DOHH2 (cell line): ENCODE results near the gene CNTNAP2.

Experiments used
- H3F3A ChIP-seq: fragments of 200-600 bp; sonication (generic), shearing (Covaris generic); 2 replicates; pipeline ENCODE4 v1.6.0; 2016; ENCODE audit warnings: antibody characterized with exemption, mild to moderate bottlenecking; ENCODE audit not compliant: control insufficient read depth, insufficient read depth
- H3K27ac ChIP-seq: fragments of 200-600 bp; sonication (generic); 2 replicates; pipeline ENCODE4 v1.5.1; 2014; ENCODE audit warnings: low read depth, mild to moderate bottlenecking, low read length, moderate library complexity
- H3K27me3 ChIP-seq: fragments of 200-600 bp; sonication (generic); 2 replicates; pipeline ENCODE4 v1.6.1; 2014; ENCODE audit warnings: mild to moderate bottlenecking, low read length, mixed read lengths; ENCODE audit not compliant: control insufficient read depth
- H3K36me3 ChIP-seq: fragments of 200-600 bp; sonication (generic); 2 replicates; pipeline ENCODE4 v1.6.1; 2014; ENCODE audit warnings: mild to moderate bottlenecking, low read length, moderate library complexity, mixed read lengths; ENCODE audit not compliant: control insufficient read depth
- H3K4me1 ChIP-seq: fragments of 200-600 bp; sonication (generic); 2 replicates; pipeline ENCODE4 v1.6.1; 2014; ENCODE audit warnings: mild to moderate bottlenecking, low read length, mixed read lengths; ENCODE audit not compliant: control insufficient read depth
- H3K4me2 ChIP-seq: fragments of 200-600 bp; sonication (generic); 2 replicates; pipeline ENCODE4 v1.6.0; 2014; ENCODE audit warnings: mild to moderate bottlenecking, low read length, moderate library complexity
- H3K4me3 ChIP-seq: fragments of 200-600 bp; sonication (generic); 2 replicates; pipeline ENCODE4 v1.5.1; 2014; ENCODE audit warnings: mild to moderate bottlenecking, low read length, mixed read lengths
- H3K79me2 ChIP-seq: fragments of 200-600 bp; sonication (generic); 2 replicates; pipeline ENCODE4 v1.6.1; 2014; ENCODE audit warnings: mild to moderate bottlenecking, low read length, mixed read lengths; ENCODE audit not compliant: control insufficient read depth
- H3K9me2 ChIP-seq: fragments of 200-600 bp; sonication (generic); replicated peaks from 2 replicates; pipeline ENCODE4 v1.6.1; 2014; ENCODE audit warnings: mild to moderate bottlenecking, low read length, mixed read lengths; ENCODE audit not compliant: control insufficient read depth
- H3K9me3 ChIP-seq: fragments of 200-600 bp; sonication (generic); 2 replicates; pipeline ENCODE4 v1.6.1; 2014; ENCODE audit warnings: antibody characterized with exemption, low read length, mixed read lengths; ENCODE audit not compliant: control insufficient read depth, insufficient read depth
- H4K20me1 ChIP-seq: fragments of 200-600 bp; sonication (generic); 2 replicates; pipeline ENCODE4 v1.6.0; 2014; ENCODE audit warnings: low read depth, mild to moderate bottlenecking, antibody characterized with exemption, low read length, moderate library complexity; ENCODE audit not compliant: control insufficient read depth, insufficient read depth
- CTCF ChIP-seq: fragments of 200-600 bp; sonication (generic); IDR thresholded peaks from one replicate; pipeline ENCODE4 v1.5.1; 2014; ENCODE audit warnings: antibody characterized with exemption, mild to moderate bottlenecking, low read depth, low read length; ENCODE audit not compliant: poor library complexity, severe bottlenecking
- EZH2phosphoT487 ChIP-seq: fragments of 200-600 bp; sonication (generic); IDR thresholded peaks from 2 replicates; pipeline ENCODE4 v1.6.1; 2017; ENCODE audit warnings: borderline replicate concordance, mild to moderate bottlenecking, antibody characterized with exemption, low read length, moderate library complexity, mixed read lengths

Gene CNTNAP2

GRCh38 chr7:146654048-146654447, 537.4 kb downstream of the CNTNAP2 start:
- no peaks in the 10 kb centered on the region for H3K9me2 ChIP-seq
- no peak for TF ChIP-seq EZH2phosphoT487
- TF ChIP-seq CTCF = no peak
- no peaks in the 10 kb centered on the region for H3F3A ChIP-seq
- no peaks in the 10 kb centered on the region for H3K9me3 ChIP-seq
- H3K4me2 ChIP-seq = no peak overlapping the region
- H3K4me3 ChIP-seq = no peak overlapping the region
- H3K36me3 ChIP-seq = no peaks in the 10 kb centered on the region
- no peak overlapping the region for H3K27ac ChIP-seq
- no peaks in the 10 kb centered on the region for H3K27me3 ChIP-seq
- H3K4me1 ChIP-seq = no peaks in the 10 kb centered on the region
- H3K79me2 ChIP-seq = no peaks in the 10 kb centered on the region
- no peaks in the 10 kb centered on the region for H4K20me1 ChIP-seq

GRCh38 chr7:146655928-146656797, 539.6 kb downstream of the CNTNAP2 start:
- TF ChIP-seq CTCF (no peak), EZH2phosphoT487 (no peak)
- Histone ChIP-seq H3K79me2 (no peaks in the 10 kb centered on the region), H3K9me2 (no peaks in the 10 kb centered on the region), H3K4me1 (no peaks in the 10 kb centered on the region), H3K4me3 (no peak overlapping the region), H3K27ac (no peak overlapping the region), H3F3A (no peaks in the 10 kb centered on the region), H3K27me3 (no peaks in the 10 kb centered on the region), H3K4me2 (no peak overlapping the region), H3K36me3 (no peaks in the 10 kb centered on the region), H4K20me1 (no peaks in the 10 kb centered on the region), H3K9me3 (no peaks in the 10 kb centered on the region)

- Histone ChIP-seq H3K9me2 (no peaks in the 10 kb centered on the region), H3K27me3 (no peaks in the 10 kb centered on the region), H3K4me3 (no peak overlapping the region), H3K79me2 (no peaks in the 10 kb centered on the region), H3K9me3 (no peaks in the 10 kb centered on the region), H3K4me2 (no peak overlapping the region), H3F3A (no peaks in the 10 kb centered on the region), H4K20me1 (no peaks in the 10 kb centered on the region), H3K36me3 (no peaks in the 10 kb centered on the region), H3K27ac (no peak overlapping the region), H3K4me1 (no peaks in the 10 kb centered on the region)
- TF ChIP-seq EZH2phosphoT487 (no peak), CTCF (no peak)
These were observed 540.4 kb downstream of the CNTNAP2 start for GRCh38 chr7:146656988-146657387.
